Measurements from ENCODE around the gene ALAS1.
A peak's percentile ranks its signal among the peaks of the same experiment; 100 is the strongest.

ALAS1 gene

DNA sequence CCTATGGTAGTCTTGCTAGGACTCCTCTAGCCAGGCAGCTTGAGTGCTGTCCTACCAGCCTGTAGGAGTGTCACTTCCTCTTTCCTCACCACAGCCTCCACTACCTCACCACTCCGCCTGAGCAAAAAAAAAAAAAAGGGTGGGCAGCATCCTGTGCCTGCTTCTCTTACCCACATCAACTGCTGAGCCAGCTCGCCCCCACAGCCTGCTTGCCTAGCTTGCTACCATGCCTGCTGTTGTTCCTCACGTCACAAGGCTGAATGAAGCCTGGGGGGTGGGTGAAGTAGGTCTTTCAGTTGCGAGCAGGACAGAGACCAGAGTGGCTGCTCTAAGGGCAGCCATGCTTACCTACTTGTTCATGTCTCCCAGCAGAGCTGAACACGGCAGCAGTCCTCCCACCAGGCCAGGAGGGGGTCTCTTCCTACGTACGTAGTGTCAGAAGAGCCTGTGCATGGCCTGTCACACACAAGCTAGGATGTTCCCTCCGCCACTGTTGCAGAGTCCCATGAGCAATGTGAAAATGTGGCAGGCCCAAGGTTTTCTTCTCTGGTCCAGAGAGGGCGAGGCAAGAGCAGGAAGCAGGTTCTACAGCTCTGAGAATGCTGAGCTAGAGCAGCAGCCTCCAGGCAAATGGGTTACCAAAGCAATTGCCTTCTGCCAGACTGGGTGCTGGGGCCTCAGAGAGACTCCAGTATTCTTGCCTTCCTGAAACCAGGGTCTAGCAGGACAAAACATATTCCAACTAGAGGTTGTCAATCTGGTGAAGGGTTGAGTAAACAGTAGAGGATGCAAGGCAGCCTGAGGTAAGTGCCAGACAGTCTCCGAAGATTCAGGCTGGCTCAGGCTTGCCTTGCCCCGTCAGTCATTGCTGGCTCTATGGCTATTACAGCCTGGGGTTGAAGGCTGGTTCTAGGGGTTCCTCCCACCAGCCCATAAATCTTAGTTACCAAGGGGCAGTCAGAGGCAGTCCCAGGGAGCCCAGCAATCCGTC is 55.6 kb downstream of the ALAS1 start:
- peaks cover 53 to 100% (median 98%) of the 10 kb centered on the region in 3 donors for H3K36me3 ChIP-seq
- no peaks in the 10 kb centered on the region for H3K27me3 ChIP-seq
- H3K9me3 ChIP-seq = no peaks in the 10 kb centered on the region
- DNase-seq = peak; percentile 54 to 70
- peaks cover 0 to 3% (median 0%) of the 10 kb centered on the region in 4 donors for H3K4me1 ChIP-seq
- intact Hi-C loops (cut with DNase I; ENCODE audit: low total_unique reads) = no loop called here
- H3K4me3 ChIP-seq = no peak overlapping the region
- TF ChIP-seq, protein P1, sequence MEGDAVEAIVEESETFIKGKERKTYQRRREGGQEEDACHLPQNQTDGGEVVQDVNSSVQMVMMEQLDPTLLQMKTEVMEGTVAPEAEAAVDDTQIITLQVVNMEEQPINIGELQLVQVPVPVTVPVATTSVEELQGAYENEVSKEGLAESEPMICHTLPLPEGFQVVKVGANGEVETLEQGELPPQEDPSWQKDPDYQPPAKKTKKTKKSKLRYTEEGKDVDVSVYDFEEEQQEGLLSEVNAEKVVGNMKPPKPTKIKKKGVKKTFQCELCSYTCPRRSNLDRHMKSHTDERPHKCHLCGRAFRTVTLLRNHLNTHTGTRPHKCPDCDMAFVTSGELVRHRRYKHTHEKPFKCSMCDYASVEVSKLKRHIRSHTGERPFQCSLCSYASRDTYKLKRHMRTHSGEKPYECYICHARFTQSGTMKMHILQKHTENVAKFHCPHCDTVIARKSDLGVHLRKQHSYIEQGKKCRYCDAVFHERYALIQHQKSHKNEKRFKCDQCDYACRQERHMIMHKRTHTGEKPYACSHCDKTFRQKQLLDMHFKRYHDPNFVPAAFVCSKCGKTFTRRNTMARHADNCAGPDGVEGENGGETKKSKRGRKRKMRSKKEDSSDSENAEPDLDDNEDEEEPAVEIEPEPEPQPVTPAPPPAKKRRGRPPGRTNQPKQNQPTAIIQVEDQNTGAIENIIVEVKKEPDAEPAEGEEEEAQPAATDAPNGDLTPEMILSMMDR (IDR thresholded peaks at IDR 0.05) = no peak
- no peak overlapping the region for H3K27ac ChIP-seq

DNA sequence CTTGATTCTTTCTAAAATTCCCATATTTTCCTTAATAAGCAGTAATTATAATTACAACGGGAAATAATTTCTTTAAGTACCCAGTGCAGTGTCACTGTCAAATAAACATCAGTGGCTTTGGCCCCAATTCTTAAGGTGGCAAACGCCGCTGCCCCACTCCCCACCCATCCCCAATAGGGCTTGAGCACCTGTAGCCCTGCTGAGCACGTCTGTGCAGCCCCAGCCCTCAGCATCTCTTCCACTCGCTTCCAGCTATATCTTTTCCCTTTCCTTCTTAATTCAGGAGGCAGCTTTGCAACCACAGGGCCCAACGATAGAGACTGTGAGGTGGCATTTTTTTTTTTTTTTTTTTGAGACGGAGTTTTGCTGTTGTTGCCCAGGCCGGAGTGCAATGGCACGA is 56.6 kb downstream of the ALAS1 start:
- DNase-seq = no peak
- peaks cover 63 to 100% (median 98%) of the 10 kb centered on the region in 3 donors for H3K36me3 ChIP-seq
- no peak overlapping the region for H3K27ac ChIP-seq
- H3K4me1 ChIP-seq = peaks cover 0 to 3% (median 0%) of the 10 kb centered on the region in 4 donors
- H3K27me3 ChIP-seq = no peaks in the 10 kb centered on the region
- intact Hi-C loops (cut with DNase I; ENCODE audit: low total_unique reads) = no loop called here
- H3K9me3 ChIP-seq = no peaks in the 10 kb centered on the region
- no peak overlapping the region for H3K4me3 ChIP-seq
- TF ChIP-seq, protein P1 (IDR thresholded peaks at IDR 0.05) = no peak

DNA sequence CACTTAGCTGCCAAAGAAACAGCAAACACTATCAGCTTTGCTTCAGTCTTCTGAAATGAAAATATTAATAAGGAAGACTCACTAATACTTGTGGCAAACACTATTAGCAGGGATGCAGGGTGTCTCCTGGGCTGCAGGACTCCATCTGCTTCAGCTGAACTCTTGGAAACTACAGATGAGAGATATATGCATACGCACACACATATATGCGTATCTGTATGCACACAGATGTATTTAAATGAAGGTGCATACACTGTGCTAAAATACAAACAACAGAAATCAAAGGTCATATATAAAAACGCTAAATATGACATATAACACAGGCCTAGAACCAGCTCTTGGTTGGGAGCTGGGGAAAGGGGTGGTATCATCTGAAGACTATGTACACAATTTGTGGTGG is 58.2 kb downstream of the ALAS1 start:
- Histone ChIP-seq H3K4me3 (no peak overlapping the region), H3K4me1 (peaks cover 0 to 3% (median 0%) of the 10 kb centered on the region in 4 donors), H3K36me3 (peaks cover 79 to 100% (median 99%) of the 10 kb centered on the region in 3 donors), H3K27ac (no peak overlapping the region), H3K9me3 (no peaks in the 10 kb centered on the region), H3K27me3 (no peaks in the 10 kb centered on the region)
- TF ChIP-seq, protein P1 (IDR thresholded peaks at IDR 0.05) = no peak
- intact Hi-C loops (cut with DNase I; ENCODE audit: low total_unique reads) = no loop called here
- no peak for DNase-seq

DNA sequence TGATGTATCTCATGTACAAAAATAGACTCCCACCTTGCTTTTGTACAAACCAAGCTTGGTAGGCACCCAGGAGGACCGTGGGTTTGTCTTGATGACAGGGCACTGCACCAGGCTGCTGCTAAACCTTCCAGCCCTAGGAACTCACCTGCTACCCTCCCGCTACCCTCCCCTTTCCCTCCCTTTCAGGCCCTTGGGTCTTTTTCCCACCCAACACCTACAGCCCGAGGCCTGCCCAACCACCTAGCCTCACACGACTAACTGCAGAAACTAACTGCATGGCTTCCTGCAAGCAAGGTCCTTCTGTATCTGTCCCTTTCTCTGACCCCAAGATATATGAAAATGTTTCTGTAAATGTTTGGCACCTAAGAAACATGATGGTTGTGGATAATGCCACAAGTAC is 58.7 kb downstream of the ALAS1 start:
- peaks cover 77 to 100% (median 99%) of the 10 kb centered on the region in 3 donors for H3K36me3 ChIP-seq

DNA sequence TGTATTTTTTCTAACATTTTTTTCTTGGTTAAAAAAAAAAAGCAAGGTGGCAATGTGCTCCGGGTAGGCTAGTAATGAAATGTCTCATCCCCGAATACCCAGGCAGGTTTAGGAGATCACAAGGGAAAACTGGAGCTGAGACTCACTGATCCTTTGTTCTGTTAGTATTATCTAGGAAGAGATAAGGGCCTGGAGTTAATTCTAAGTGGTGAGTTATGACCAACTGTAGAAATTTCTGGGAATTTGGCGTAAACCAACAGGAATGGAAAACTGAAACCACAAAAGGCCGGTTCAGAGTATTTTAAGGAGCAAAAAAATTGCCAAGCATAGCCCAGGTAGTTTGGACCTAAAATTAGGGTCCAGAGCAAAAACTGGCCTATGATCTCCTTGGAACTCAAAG is 60.0 kb downstream of the ALAS1 start:
- Histone ChIP-seq H3K4me3 (no peak overlapping the region), H3K4me1 (peaks cover 0 to 3% (median 0%) of the 10 kb centered on the region in 4 donors), H3K9me3 (no peaks in the 10 kb centered on the region), H3K36me3 (peaks cover 86 to 100% (median 99%) of the 10 kb centered on the region in 3 donors), H3K27me3 (no peaks in the 10 kb centered on the region), H3K27ac (no peak overlapping the region)
- intact Hi-C loops (cut with DNase I; ENCODE audit: low total_unique reads) = no loop called here
- TF ChIP-seq, protein P1 (IDR thresholded peaks at IDR 0.05) = no peak
- no peak for DNase-seq

More for the DNA sequence above, 58.7 kb downstream of the ALAS1 start:
- H3K4me3 ChIP-seq = no peak overlapping the region
- intact Hi-C loops (cut with DNase I; ENCODE audit: low total_unique reads) = no loop called here
- H3K4me1 ChIP-seq = peaks cover 0 to 3% (median 0%) of the 10 kb centered on the region in 4 donors
- no peaks in the 10 kb centered on the region for H3K9me3 ChIP-seq
- H3K27me3 ChIP-seq = no peaks in the 10 kb centered on the region
- no peak overlapping the region for H3K27ac ChIP-seq
- TF ChIP-seq, protein P1 (IDR thresholded peaks at IDR 0.05) = no peak
- DNase-seq = no peak

Data from tibial artery (tissue), 4 donors.